HG03064 (cell line): ENCODE data around the gene AAMP.

ENCODE experiments used
- ATAC-seq: cut with Tn5 transposase; IDR thresholded peaks from one replicate; pipeline ENCODE4 v1.9.1; 2021; ENCODE audit warnings: low read depth; ENCODE audit not compliant: unreplicated experiment

AAMP gene

DNA sequence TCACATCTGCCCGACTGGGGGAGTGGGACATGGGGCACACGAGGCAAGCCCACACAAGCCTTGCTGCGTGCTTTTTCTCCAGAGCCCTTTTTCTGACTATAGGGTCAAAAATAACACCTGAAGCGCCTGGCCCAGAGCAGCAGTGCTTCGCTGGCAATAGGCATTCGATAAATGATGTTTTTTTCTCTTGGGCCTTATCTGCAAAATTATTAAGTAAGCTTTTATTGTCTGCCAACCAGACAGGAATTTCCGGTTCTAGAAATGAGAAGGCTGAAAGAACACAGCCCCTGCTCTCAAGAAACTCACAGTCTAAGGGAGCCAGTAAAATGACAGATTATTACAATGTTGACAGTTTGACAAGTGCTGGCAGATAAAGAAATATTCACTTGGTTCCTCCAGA lies 25.1 kb upstream of the AAMP start:
- ATAC-seq = no peak

DNA sequence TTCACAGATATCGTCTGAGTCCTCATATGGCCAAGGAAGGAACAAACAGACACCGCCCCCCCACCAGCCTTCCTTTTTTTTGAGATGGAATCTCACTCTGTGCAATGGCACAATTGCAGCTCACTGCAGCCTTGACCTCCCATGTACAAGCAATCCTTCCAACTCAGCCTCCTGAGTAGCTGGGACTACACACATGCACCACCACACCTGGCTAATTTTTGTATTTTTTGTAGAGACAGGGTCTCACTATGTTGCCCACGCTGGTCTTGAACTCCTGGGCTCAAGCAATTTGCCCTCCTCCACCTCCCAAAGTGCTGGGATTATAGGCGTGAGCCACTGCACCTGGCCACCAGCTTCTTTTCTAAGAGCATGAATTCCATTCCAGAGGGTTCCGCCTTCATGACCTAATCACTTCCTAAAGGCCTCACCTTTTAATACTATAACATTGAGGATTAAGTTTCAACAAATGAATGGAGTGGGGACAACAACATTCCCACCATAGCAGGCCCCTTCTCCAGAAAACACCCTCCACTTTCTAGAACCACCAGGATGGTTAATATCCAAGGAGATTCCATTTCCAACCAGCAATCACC lies 24.6 kb upstream of the AAMP start:
- ATAC-seq = no peak

DNA sequence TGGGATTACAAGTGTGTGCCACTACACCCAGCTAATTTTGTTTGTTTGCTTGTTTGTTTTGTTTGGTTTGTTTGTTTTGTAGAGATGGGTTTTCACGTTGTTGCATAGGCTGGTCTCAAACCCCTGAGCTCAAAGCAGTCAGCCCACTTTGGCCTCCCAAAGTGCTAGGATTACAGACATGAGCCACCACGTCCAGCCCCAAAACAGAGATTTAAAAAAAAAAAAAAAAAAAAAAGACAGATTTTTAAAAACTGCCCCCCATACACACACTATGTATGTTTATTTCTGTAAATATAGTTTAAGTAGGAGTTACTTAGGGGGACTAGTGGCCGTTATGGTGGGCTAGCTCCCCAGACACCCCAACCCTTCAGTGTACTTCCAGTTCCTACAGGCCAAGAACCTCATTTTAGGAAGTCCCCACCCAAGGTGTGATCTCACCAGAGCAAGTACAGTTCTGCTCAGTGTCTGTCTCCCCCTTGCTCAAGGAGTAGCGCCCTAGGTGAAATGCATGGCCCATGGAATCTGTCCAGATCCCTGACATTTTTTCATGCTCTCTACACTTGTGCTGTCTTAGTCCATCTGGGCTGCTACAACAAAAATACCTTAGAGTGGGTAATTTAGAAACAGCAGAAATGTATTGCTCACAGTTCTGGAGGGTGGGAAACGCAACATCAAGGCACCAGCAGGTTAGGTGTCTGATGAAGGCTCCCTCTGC lies 23.9 kb upstream of the AAMP start:
- ATAC-seq = no peak

DNA sequence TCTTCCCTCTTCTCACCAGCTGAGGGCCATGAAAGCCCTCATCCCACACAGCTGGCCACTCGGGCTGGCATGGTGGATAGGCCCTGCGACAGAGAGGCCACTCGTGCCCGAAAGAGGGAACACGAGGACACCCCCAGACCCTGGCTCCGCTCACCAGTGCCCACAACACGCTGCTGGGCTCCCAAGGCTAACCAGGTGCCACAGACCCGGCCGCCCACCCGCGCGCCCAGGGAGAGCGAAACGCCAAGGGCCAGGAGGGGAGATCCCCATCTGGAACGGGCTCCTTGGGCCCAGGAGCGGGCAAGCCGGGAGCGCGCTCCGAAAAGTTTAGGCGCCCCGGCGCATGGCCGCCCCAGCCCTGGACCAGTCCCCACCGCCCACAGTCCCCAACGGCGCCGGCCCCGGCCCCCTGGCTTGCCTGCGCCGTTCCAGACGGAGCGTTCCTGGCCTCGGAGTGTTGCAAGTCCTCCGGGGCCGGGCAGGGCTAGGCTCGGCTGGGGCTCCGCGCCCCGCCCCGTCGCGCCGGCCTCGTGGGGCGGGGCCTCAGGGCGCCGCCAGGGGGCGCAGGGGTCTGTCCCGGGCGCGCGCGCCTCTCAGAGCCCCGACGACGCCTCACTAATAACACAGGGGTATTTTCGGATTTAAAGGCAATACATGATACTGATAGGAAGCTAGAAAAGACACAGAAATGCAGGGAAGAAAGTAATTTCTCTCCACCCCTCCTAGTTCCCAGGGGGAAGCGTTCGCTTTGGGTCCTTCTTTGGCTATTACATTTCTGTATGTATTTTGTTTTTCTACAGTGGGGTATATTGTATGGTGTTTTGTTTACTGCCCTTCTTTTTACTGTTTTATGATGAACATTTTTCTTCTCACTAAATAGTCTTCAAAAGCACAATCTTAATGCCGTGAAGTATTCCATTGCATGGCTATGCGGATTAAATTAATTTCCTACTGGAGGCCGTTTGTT lies 22.4 kb upstream of the AAMP start, which contains the start of gene TMBIM1:
Gene TMBIM1, minus strand, starts transcription at position 456 of the 967 bp plus-strand sequence. CDS start 10,362 bp downstream, outside the sequence.
- peak; percentile 69 for ATAC-seq

DNA sequence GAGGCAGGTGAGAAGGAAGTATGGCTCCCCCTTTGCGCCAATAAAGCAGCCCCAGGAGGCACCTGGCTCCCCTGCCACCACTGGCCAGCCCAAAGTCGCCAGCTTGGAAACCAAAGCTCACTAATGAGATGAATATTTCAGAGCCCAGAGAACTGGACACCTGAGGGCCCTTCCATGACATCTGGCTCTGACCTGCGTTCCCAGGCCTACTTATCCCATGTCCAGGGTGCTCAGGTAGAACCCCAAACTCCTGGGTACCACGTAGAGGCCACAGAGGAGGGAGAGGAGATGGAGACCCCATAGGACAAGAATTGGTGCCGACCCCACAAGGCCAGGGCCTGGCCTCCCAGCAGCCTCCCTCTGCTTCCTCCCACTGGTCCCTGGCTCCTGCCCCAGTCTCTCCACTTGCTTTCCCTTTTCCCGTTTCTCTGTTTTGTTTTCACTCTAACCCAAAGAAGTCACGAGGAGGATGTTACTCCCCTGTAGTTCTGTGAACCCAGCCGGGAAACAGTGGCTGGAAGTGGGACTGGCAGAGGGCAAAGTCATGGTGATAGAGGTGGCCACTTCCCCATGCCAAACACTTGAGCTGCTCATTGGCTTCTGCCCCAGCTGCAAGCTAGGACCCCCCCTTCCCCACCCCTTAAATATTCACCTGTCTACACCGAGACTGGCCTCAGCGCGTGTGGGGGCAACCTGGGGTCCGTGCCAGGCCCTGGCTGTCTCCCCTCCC lies 21.5 kb upstream of the AAMP start:
- no peak for ATAC-seq

DNA sequence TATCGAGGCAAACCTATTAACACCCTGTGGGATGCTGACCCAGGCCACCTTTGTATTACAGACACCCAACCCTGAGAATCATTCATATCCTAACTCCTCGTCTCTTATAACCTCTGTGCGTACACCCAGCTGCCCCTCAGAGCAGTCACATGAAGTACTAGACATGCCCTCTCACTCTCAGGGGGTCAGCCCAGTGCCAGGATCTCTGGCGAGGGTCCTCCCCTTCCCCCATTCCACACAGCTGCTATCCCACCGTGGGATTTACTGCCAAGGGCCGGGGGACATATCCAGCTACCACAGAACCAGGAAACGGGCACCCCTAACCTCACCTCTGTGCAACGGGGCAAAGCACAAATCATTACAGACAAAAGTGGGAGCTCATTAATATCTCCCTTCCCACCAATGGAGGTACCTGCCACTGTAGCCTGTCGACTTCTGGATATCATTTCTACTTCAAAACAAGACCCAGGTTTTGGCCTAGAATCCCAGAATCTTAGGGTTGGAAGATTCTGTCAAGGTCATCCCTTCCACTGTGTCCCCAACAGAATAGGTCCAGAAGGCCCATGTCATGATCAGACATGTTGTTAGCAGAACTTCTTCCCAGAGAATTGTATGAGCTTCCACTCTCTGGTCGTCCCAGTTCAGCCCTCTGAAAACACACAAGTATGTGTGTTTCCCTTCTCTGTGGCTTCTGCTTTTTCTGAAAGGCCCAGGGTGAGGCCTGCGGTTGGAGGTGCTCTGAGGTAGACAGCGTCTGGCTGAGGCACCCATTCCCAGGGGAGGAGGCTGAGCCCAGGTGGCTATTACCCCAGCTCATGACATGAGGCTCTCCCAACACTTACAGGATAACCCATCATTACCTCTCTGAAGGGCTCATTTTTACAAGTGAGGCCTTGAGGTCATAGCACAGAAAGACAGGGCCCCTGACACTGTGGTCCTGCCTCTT lies 20.7 kb upstream of the AAMP start:
- peak; percentile 48 for ATAC-seq

DNA sequence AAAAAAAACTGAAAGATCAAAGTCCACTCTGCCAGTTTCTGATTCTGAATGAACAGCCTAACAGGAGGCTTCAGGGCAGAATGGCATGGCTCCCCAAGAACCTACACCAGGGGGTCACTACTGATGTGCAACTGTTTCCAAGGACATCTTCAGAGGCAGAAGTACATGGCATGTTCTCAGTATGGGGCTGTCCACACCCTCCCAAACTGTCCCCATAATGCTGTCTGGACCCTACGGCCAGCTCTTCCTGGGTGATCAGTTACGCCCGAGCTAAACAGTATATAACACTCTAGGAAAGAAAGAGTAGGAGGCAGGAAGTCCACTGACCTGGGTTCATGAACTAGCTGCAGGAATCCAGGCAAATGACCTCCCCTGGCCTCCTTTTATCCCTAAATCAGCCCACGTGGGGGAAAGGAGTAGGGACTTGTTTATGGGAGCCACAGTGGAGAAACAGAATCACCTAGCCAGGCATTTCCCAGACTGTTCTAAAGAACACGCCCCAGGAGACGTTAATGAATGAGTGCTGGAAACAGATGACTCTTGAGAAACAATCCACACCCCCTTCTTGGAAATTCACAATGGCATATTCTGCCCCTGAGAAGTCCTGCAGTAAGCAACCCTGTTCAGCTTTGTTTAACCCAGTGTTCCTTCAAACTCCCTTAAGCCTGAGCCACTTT lies 19.8 kb upstream of the AAMP start:
- no peak for ATAC-seq

DNA sequence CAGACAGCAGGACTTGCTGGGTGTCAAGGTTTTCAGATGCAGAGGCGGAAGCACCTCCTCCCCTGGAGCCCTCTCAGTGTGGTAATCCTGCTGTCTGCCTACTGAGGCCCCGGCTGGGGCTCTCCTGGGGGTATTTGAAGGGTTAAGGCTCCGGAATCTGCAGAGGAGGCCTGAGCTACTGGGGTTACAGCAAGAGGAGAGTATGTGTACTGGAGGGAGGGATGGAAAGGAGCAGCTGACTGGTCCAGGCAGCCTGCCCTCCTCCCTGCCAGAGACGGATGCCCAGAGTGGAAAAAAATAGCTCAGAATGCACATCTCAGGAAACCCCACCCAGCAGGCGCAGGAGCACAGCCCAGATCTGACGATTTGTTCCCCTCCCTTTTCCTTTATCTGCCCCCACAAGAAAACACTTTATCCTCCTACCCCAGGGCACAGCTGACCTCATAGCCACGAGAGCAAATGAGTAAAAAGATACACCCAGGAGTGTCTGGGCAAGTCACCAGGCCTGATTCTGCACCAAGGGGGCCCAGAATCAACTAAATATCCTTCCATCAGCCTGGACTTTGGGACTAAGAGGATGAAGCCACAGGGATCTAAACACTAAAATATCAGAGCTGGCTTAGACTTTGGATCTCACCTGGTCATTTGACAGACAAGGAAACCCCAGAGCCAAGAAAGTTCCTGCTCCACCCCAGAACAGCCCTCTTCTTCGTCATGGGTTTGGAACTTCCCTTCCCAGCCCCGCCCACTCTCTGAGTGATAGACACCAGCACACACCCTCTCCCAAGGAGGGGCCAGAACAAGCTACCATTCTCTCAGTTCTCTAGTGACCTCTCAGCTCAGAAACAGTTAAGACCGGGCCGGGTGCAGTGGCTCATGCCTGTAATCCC lies 16.9 kb upstream of the AAMP start:
- peak; percentile 61 for ATAC-seq

DNA sequence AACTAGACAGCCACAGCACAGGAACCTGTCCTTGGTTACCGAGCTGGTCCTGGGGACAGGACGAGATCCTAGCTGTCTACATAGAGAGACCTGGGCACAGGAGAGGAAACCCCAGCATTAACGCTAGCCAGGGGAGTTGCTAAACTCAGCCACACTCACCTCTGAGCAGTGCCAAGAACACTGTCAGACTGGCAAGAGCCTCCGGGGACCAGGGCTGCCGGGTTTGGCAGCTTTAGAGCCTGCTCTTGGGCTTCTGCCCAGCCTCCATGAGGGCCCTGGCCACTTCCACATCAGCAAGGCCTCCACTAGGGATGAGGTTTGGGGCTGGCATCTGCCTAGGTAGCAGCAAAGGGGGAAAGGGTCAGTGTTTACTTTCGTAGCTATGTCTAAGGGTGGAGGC lies 15.7 kb upstream of the AAMP start:
- ATAC-seq = no peak

DNA sequence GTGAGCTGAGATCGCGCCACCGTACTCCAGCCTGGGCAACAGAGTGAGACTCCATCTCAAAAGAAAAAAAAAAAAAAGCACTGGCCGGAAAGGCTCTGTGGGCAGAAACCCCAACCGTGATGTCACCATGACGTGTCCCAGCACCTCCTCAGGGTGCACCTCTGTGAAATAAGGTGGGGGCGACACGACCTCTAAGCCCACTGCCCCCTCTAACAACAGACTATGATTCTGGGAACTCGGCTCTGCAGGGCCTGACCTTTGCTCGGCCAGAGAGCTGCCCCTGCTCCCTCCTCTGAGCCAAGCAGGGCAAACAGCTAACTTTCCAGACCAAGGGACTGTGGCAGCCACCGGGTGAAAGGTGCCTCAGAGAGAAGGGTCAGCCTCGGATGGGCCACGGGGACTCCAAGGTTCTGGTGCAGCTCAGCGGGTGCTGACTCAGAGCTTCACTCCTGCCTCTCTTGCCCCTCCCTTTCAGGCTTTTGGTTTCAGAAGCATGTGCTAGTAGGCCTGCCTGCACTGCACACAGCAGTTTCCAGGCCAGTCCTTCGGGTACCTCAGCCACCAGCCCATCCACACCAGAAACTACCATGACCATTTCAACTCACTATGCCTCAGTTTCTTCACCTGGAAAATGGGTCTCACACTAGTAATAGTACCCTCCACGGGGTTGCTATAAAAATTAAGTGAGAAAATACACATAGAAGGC lies 14.3 kb upstream of the AAMP start:
- ATAC-seq = no peak

DNA sequence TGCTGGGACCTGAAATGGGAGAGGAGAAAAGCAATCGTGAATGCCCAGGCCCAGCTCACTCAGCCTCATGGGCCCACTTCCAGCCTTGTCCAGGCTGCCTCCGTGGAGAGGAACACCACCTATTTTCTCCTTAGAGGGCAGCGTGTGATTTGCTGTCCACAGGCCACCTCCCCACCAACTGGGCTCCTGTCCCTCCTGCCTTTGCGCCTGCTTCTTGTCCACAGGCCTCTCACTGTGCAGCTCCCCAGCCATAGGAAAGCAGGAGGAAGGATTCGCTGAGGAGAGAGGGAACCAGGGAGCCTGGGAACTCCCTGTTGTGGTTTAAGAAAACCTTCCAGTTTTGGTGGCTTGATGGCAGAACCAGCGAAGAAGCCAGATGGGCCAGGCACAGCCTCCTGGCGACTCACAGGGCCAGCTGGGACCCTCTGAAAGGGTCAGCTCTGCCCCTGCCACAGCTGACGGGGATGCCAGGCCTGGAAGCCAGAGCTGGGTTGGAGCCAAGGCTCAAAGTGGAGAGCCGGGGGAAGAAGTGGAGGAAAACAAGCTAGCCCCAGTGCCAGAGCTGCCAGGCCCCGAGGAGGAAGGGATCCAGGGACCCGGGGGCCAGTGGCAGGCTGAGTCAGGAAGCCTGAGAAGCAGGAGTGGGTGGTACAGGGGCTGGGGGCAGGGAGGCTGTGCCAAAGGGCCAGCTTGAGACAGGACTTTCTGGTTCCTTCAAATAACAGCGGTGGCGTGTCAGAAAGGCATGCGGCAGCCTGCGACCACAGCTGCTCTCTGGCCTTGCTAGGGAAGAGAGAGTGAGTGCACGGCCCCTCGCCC lies 12.4 kb upstream of the AAMP start:
- no peak for ATAC-seq

DNA sequence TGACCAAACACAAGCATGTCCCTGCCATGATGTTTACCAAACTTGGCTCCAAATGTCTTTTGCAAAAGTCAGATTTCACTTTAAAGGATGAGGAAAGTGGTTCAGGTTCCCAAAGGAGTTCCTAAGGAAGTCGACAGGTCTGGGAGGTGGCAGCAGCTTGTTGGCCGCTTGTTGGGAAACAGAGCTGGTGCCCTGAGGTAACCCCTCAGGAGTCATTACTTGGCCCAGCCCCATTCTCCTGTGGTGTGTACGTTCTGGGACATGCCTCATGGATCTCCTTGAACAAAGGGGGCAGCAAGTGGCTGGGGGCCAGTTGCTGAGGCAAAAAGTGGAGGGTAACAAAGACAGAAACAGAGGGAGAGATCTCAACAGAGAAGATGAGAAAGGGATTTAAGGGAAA lies 11.5 kb upstream of the AAMP start:
- ATAC-seq = no peak

DNA sequence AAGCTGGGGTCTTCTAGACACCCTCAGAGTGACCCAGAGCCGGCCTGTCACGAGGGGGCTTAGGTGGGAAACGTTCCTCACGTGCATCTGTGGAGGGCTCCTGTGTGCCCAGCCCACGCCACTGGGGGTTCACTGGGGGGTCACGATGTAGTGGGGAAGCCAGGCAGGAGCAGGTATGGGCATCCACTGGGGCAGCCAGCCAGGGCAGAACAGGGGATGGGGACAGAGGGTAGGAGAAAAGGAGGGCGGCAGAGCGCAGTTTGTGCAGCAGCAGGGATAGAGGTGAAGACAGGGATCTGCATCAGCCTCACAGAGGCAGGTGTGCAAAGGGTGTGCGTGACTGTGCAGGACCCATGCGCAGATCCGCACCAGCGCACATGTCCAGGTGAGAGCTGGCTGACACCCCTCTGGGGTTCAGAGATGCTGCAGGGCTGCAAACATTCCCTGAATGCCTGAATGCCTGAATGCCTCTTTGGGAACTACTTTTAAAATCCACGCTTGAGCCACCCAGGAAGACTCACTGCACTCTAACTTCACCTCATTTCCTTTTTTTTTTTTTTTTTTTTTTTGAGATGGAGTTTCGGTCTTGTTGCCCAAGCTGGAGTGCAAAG lies 10.4 kb upstream of the AAMP start:
- no peak for ATAC-seq

DNA sequence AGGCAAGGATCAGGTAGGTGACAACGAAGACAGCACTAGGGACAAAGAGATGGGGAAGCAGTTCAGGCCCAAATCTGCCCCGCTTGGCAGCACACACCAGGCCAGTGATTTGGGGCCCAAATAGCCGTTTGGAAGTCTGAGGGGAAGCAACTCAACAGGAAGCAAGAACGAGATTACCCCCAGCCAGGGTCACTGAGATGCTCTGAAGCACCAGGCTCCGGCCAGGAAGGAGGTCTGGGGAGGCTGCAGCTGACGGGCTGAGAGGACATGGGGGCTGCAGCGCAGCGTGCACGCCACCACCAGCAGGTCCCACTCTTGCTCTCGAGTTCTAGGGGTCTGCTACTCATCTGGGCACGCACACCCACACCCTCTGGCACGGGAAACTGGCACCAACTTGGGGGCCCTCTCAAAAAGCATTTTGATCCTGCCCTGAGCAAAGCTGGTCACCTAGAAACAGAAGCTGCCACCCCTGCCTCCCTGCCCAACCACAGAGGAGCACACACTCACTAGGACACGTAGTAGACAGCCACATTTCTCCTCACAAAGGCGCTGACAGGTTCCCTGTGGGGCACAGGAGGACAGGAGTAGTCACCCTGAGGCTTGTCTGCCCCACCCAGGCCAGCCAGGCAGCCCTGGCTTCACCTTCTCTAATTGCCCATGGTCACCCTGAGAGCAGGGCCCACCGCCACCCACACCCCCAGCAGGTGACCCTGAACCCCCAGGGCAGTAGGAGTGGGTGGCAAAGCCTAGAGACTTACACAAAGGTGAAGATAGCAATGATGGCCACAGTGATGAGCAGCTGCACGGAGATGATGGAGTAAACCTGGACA lies 8.8 kb upstream of the AAMP start:
- ATAC-seq = no peak

DNA sequence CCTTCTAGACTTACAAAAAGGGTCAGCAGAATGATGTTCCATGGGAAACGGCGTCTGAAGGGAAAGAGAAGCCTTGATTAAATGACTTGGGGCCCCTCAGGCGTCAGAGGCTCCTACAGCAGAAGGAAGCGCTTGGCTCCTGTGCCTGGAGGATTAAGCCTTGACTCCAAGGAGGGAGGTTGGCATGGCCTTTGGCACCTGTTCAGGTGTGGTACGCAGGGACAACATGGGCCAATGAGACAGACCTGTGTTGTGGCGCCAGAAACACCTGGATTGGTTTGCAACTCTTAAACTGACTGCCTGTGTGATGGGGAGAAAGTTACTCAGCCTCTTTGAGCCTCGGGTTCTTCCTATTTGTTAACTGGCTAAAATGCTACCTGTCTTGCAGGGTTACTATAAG lies 8.0 kb upstream of the AAMP start:
- no peak for ATAC-seq
